ENCODE results near the gene ANXA6.

- no peak for TF ChIP-seq CSRNP3 (CRISPR knock-in tag; IDR thresholded peaks at IDR 0.05)
- TF ChIP-seq ARNTL (CRISPR knock-in tag; IDR thresholded peaks at IDR 0.05; ENCODE audit: borderline replicate concordance, low read depth) = no peak
- no peak for TF ChIP-seq OSR1 (CRISPR knock-in tag; IDR thresholded peaks at IDR 0.05)
- TF ChIP-seq TCF4 (CRISPR knock-in tag; IDR thresholded peaks at IDR 0.05; ENCODE audit: borderline replicate concordance) = no peak
Measured at GRCh38 chr5:151106043-151106442, 51.5 kb downstream of the ANXA6 start.

Data from SK-N-SH treated with all-trans-retinoic acid at 6 μM for 48 hours (cell line).